Measurements from ENCODE around the gene LRRC74A. TPM values are rescaled to one million over a fixed set of nuclear protein-coding genes. Genes with fewer than 3 reads are reported as not detected.

Gene LRRC74A
- not detected in 5 replicates for total RNA-seq (2022; extraction: Qiagen RNA extraction)

GRCh38 chr14:76826122-76826521 is at the start of gene LRRC74A:
TSS of gene LRRC74A (plus strand) at chr14:76826408. CDS start at chr14:76826698, 290 bp downstream.

GRCh38 chr14:76812422-76813383 is 13.5 kb upstream of the LRRC74A start, which contains the start of gene ANGEL1:
TSS of gene ANGEL1 (minus strand) at chr14:76812882. CDS start at chr14:76812827, 55 bp downstream.

Other genes starting within 250 kb of the LRRC74A start
- 3.0 to 4.6 TPM (median 3.6 TPM) in 5 replicates for gene VASH1, start 64.9 kb upstream of the LRRC74A start, total RNA-seq (2022; extraction: Qiagen RNA extraction)
- 6.3 to 8.1 TPM (median 7.3 TPM) in 5 replicates for gene ANGEL1, start 13.5 kb upstream of the LRRC74A start, total RNA-seq (2022; extraction: Qiagen RNA extraction)
- 10.0 to 18.7 TPM (median 17.8 TPM) in 5 replicates for gene IRF2BPL, start 202.3 kb downstream of the LRRC74A start, total RNA-seq (2022; extraction: Qiagen RNA extraction)

Measured in A549 treated with Mapracorat at 1 μM for 4 hours (cell line).